Stimulated activated CD8-positive, alpha-beta memory T cell treated with anti-CD3 and anti-CD28 coated beads, Interleukin-15, amount 100 ng/mL, for 48 hours (primary cell): Measurements from ENCODE around the gene GAP43.

Experiments used
- DNase-seq, 2 donors: peaks; one replicate each; pipeline ENCODE4 v3.0.0-alpha.2; 2020; ENCODE audit warnings: low read depth in 2 of 2

Gene GAP43

GRCh38 chr3:115660646-115661337 is 37.5 kb downstream of the GAP43 start:
- no peak for DNase-seq

- DNase-seq: no peak
Observed at GRCh38 chr3:115662356-115662755, 39.0 kb downstream of the GAP43 start.

GRCh38 chr3:115663414-115663813 is 40.1 kb downstream of the GAP43 start:
- DNase-seq: no peak

GRCh38 chr3:115666081-115666480 is 42.8 kb downstream of the GAP43 start:
- DNase-seq: no peak

- no peak for DNase-seq
Observed at GRCh38 chr3:115666920-115667737, 43.8 kb downstream of the GAP43 start.

GRCh38 chr3:115667738-115668065 is 44.4 kb downstream of the GAP43 start:
- DNase-seq: no peak

GRCh38 chr3:115670911-115671310 is 47.6 kb downstream of the GAP43 start:
- DNase-seq: no peak

- DNase-seq: no peak
Observed at GRCh38 chr3:115671761-115672455, 48.6 kb downstream of the GAP43 start.

GRCh38 chr3:115673881-115674280 is 50.6 kb downstream of the GAP43 start:
- no peak for DNase-seq

- DNase-seq: no peak
Observed at GRCh38 chr3:115676336-115676735, 53.0 kb downstream of the GAP43 start.

- no peak for DNase-seq
Observed at GRCh38 chr3:115680803-115681345, 57.6 kb downstream of the GAP43 start.

- no peak for DNase-seq
Observed at GRCh38 chr3:115681736-115682135, 58.4 kb downstream of the GAP43 start.

GRCh38 chr3:115683305-115683704 is 60.0 kb downstream of the GAP43 start:
- no peak for DNase-seq

- no peak for DNase-seq
Observed at GRCh38 chr3:115683773-115684172, 60.5 kb downstream of the GAP43 start.

- DNase-seq: no peak
Observed at GRCh38 chr3:115685097-115685496, 61.8 kb downstream of the GAP43 start.

GRCh38 chr3:115687721-115688120 is 64.4 kb downstream of the GAP43 start:
- DNase-seq: no peak

- DNase-seq: no peak
Observed at GRCh38 chr3:115688418-115688817, 65.1 kb downstream of the GAP43 start.

- DNase-seq: no peak
Observed at GRCh38 chr3:115689928-115690327, 66.6 kb downstream of the GAP43 start.

- DNase-seq: no peak
Observed at GRCh38 chr3:115691964-115692363, 68.7 kb downstream of the GAP43 start.

GRCh38 chr3:115692887-115693524 is 69.7 kb downstream of the GAP43 start:
- DNase-seq: peak; percentile 28 to 43

- no peak for DNase-seq
Observed at GRCh38 chr3:115693868-115694267, 70.6 kb downstream of the GAP43 start.

GRCh38 chr3:115695090-115695489 is 71.8 kb downstream of the GAP43 start:
- DNase-seq: no peak
